ENCODE data around the gene NTM.
A peak's percentile ranks its signal among the peaks of the same experiment; 100 is the strongest.

The NTM gene

DNA sequence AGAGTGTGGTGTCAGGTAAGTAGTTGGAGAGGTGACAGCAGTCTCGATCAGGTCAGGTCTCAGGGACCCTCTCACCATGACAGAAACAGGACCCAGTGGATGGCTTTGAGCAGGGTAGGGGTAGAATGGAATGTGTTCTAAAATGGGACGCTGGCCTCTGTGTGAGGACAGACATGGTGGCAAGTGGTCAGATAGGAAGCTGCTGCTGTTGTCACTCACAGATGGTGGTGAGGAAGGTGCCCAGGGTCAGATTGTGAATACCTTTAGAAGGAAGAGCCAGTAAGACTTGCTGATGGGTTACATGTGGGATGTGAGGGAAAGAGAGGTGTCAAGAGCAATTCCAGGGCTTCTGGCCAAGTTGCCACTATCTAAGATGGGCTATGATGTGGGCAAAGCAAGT, 596.3 kb downstream of the NTM start:
- TF ChIP-seq, protein P1, sequence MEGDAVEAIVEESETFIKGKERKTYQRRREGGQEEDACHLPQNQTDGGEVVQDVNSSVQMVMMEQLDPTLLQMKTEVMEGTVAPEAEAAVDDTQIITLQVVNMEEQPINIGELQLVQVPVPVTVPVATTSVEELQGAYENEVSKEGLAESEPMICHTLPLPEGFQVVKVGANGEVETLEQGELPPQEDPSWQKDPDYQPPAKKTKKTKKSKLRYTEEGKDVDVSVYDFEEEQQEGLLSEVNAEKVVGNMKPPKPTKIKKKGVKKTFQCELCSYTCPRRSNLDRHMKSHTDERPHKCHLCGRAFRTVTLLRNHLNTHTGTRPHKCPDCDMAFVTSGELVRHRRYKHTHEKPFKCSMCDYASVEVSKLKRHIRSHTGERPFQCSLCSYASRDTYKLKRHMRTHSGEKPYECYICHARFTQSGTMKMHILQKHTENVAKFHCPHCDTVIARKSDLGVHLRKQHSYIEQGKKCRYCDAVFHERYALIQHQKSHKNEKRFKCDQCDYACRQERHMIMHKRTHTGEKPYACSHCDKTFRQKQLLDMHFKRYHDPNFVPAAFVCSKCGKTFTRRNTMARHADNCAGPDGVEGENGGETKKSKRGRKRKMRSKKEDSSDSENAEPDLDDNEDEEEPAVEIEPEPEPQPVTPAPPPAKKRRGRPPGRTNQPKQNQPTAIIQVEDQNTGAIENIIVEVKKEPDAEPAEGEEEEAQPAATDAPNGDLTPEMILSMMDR (IDR thresholded peaks at IDR 0.05; ENCODE audit: low read depth, low read length) = no peak
- H3K4me3 ChIP-seq (replicated peaks in 1 of 2; ENCODE audit: low read depth in 2 of 2, low read length in 2 of 2) = no peak overlapping the region
- DNase-seq (ENCODE audit: low read depth in 2 of 2) = no peak

DNA sequence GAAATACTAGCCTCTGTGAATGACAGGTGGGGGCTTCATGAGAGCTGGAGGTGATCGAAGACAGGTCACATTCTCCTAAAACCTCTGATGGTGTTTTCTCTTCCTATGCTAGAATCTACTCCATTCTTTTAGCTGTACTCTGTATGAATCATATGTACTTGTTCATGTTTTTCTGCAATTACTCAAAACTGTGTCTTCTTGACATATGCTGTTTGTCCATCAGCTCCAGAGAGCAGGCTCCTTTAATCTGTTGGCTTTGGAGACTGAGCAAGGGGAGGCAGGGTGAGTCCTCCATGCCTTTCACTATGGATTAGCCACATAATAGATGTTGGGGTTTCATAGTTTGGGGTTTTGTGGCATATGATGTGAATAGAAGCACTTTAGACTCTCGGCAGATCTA, 598.8 kb downstream of the NTM start:
- TF ChIP-seq, protein P1 (IDR thresholded peaks at IDR 0.05; ENCODE audit: low read depth, low read length) = no peak
- H3K4me3 ChIP-seq (replicated peaks in 1 of 2; ENCODE audit: low read depth in 2 of 2, low read length in 2 of 2) = no peak overlapping the region
- no peak for DNase-seq (ENCODE audit: low read depth in 2 of 2)

DNA sequence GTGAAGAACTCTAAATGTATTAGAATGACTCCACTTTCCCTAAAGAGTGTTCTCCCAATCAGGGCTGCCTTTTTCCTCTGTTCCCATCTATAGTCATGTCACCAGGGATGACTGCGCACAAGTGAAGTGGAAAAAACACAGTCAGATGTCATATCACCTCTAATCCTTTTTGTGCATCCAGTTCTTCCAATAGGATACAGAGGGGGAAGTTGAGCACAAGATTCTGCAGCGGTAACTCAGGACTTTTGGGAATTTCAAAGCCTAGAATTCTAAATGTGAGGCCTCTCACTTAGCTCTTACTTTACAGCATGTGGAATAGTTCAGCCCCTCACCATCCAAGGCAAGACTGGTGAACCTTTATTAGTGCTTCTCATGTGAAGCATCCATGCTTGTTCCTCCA, 602.6 kb downstream of the NTM start:
- H3K4me3 ChIP-seq (replicated peaks in 1 of 2; ENCODE audit: low read depth in 2 of 2, low read length in 2 of 2) = no peak overlapping the region
- TF ChIP-seq, protein P1 (IDR thresholded peaks at IDR 0.05; ENCODE audit: low read depth, low read length) = no peak
- DNase-seq (ENCODE audit: low read depth in 2 of 2) = no peak

DNA sequence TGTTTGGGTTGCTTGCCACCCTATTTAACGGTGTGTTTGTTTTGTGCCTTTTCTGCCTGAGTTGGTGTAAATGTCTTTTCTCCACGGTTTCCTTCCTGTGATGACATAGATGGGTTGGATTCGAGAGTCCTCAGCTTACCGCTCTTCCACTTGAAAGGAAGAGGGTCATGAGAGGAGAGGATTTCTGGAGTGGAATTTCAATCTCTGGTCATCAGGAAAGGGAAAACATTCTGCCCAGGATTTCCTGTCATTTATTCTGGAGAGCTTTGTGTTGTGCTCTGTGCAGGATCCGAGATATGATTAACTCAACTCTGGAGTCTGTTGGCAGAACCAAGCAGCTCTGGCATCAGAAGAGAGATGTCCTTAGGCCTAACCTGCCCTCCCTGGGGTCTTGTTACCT, 605.2 kb downstream of the NTM start:
- TF ChIP-seq, protein P1 (IDR thresholded peaks at IDR 0.05; ENCODE audit: low read depth, low read length) = no peak
- H3K4me3 ChIP-seq (replicated peaks in 1 of 2; ENCODE audit: low read depth in 2 of 2, low read length in 2 of 2) = no peak overlapping the region
- no peak for DNase-seq (ENCODE audit: low read depth in 2 of 2)

DNA sequence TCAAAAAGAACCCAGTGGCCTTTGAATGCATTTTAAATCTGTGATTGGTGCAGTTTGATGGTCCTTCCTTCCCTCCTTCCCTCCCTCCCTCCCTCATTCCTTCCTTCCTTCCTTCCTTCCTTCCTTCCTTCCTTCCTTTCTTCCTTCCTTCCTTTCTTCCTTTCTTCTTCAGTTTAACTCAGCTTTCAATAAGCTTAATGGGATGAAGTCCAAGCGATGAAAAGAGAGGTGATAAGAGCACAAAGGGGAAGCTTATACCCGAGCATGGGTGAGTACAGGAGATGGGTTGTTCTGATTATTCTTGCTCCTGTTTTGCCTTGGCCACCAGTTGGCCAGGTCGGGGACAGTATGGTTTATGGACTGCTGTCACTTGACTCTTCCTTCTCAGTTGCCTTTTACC, 605.6 kb downstream of the NTM start:
- no peak overlapping the region for H3K4me3 ChIP-seq (replicated peaks in 1 of 2; ENCODE audit: low read depth in 2 of 2, low read length in 2 of 2)
- no peak for DNase-seq (ENCODE audit: low read depth in 2 of 2)
- TF ChIP-seq, protein P1 (IDR thresholded peaks at IDR 0.05; ENCODE audit: low read depth, low read length) = no peak

DNA sequence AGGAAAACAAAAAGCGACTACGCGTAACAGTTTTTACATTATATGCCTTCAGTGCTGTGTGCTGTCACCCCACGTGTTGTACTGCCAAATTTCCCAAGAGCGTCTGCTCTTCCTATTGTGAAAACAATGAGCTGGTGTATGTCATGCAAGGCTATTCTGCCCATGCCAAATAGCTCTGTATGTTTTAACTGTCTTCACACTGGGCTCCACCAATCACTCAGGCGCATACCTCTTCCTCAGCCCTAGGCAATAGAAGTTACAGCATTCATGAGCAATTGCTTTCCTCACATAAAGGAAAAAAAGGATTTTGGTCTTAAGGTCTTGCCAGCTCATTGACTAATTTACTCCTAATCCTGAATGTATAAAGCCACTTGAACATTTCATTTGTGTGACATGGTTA, 606.8 kb downstream of the NTM start:
- no peak overlapping the region for H3K4me3 ChIP-seq (replicated peaks in 1 of 2; ENCODE audit: low read depth in 2 of 2, low read length in 2 of 2)
- DNase-seq (ENCODE audit: low read depth in 2 of 2) = peak; percentile 18 to 61
- TF ChIP-seq, protein P1 (IDR thresholded peaks at IDR 0.05; ENCODE audit: low read depth, low read length) = no peak

DNA sequence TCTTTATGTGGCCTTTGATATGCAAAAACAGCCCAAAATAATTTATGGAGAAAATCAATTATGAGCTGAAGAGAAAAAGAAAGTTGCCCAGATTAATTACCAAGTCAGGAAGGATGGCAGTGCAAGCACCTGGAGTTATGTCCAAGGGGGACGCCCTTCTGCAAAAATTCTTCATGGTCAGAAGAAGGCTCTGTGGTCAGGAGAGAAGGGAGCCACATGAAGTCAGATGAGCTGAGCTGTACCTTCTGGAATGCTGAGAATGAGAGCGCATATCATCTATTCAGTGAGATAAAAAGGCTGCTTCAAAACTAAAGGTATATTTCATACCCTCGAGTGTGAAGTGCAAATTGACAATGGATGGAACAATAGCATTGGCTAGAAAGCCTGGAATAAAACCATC, 607.4 kb downstream of the NTM start:
- TF ChIP-seq, protein P1 (IDR thresholded peaks at IDR 0.05; ENCODE audit: low read depth, low read length) = no peak
- peak; percentile 19 to 78 for DNase-seq (ENCODE audit: low read depth in 2 of 2)
- H3K4me3 ChIP-seq (replicated peaks in 1 of 2; ENCODE audit: low read depth in 2 of 2, low read length in 2 of 2) = no peak overlapping the region
